NCI-H187 treated with DMSO at 0.1 percent for 48 hours (cell line): ENCODE data around the gene PRKG1.

Experiments used
- DNase-seq: peaks from one replicate; lab custom pipeline; 2025; lab: John Stamatoyannopoulos, UW

Gene PRKG1

GRCh38 chr10:51599647-51600046, 525.4 kb downstream of the PRKG1 start:
- no peak for DNase-seq

GRCh38 chr10:51602326-51602725, 528.0 kb downstream of the PRKG1 start:
- no peak for DNase-seq

GRCh38 chr10:51604579-51604978, 530.3 kb downstream of the PRKG1 start:
- DNase-seq: no peak

GRCh38 chr10:51606825-51607462, 532.7 kb downstream of the PRKG1 start:
- DNase-seq: no peak

DNA sequence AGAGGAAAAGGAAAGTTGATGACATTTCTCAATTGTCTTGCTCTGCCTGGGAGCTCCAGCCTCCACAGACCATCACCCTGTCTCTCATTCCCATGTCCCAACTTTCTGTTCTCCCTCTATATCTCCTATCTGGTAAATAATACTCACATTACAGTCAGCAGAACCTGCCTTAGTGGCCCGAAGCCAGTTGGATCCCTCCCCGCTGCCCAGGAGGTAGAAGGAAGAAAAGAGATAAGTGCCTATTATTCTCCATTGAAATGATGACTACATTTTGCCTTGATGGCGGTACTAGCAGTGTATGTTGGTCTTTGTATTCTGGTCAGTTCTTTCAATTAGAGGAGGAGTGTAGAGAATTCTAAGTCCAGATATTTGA, 533.2 kb downstream of the PRKG1 start:
- DNase-seq: no peak

GRCh38 chr10:51608211-51608610, 533.9 kb downstream of the PRKG1 start:
- no peak for DNase-seq

- DNase-seq: no peak
These were observed 541.5 kb downstream of the PRKG1 start for GRCh38 chr10:51615764-51616298.

GRCh38 chr10:51617576-51618235, 543.4 kb downstream of the PRKG1 start:
- DNase-seq: no peak

GRCh38 chr10:51619365-51619764, 545.1 kb downstream of the PRKG1 start:
- DNase-seq: no peak

DNA sequence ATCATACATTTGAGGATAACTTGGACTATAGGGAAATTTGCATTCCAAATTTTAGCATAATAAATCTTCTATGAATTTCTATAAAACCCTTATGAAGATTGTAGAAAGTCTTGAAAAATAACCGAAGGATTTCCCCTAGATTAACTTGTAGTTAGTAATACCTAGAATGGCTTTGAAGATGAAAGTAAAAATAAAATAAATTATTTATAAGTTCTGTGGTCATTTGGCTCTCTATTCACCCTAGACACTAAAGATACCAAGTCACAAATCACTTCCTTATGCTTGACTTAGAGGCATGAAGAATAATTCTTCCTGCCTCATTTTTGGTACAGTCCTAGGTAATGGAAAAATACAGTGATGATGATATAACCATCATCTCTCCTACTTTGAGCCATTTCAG, 545.8 kb downstream of the PRKG1 start:
- DNase-seq: no peak

GRCh38 chr10:51624013-51624412, 549.7 kb downstream of the PRKG1 start:
- no peak for DNase-seq

- no peak for DNase-seq
These were observed 555.8 kb downstream of the PRKG1 start for GRCh38 chr10:51629934-51630639.

DNA sequence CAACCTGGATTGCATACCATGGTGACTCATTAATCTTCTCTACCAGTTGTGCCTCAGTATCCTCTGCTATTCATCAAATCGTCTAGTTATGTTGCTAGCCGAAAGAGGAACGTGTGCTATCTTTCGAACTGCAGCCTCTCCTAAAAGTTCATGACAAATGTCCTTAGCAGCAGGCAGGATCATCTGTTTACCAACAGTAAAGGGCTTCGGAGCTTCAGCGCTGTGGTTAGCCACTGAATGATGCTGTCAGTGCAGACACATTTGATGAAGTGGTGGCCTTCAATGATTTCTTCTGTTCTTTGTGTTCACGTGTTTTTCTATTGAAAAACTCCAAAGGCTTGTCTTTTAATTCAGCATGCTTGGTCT, 556.3 kb downstream of the PRKG1 start:
- DNase-seq: no peak

DNA sequence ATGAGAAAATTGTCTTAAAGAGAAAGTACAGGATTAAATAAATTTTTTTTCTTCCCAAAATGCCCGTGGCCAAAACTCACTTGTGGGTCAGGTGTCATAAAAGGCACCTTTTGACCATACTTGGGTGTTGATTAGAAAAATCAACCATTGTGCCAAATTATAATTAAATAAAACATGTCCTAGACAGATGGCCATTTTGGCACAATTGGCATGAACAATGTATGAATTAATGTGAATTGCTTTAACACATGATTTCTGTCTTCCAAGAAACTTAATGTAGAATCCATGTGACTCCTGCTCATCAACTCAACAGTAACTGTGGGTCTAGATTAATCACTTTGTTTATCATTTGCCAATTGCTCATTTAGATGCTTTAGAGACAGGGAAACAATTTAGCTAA, 561.1 kb downstream of the PRKG1 start:
- no peak for DNase-seq

DNA sequence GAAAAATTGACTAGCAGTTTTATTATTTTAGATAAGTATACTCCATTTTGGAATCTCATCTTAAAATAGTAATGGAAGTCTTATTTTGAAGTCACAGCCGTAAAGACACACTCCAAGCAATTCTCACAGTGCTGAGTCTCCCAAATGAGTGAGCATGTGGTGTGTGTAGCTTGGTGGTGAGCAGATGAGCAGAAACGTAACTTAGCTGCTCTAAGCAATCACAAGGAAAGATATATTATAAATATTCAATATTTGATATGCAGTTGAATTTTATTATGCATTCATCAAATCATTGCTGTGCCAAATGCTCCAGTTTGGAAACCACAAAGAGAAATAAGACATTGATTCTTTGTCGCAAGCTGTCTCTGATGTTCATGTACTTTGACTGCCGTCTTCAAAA, 563.9 kb downstream of the PRKG1 start:
- DNase-seq: no peak

DNA sequence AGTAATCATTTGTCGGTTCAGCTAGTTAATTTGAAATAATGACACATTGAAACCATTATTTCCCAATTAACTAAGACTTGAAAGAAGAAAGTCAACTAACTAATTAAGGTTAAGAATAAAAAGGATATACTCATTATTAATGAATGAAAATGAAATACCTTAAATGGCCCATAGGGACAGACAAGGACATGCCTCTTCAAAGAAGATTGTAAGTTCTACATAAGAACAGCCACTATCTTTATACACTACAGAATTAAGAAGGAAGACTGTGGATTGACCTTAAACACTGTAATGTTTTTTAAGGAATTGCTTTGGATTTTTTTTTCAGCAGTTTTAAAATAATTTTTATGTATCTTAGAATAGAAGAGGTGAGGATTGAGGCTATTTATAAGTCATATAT, 564.5 kb downstream of the PRKG1 start:
- DNase-seq: no peak

DNA sequence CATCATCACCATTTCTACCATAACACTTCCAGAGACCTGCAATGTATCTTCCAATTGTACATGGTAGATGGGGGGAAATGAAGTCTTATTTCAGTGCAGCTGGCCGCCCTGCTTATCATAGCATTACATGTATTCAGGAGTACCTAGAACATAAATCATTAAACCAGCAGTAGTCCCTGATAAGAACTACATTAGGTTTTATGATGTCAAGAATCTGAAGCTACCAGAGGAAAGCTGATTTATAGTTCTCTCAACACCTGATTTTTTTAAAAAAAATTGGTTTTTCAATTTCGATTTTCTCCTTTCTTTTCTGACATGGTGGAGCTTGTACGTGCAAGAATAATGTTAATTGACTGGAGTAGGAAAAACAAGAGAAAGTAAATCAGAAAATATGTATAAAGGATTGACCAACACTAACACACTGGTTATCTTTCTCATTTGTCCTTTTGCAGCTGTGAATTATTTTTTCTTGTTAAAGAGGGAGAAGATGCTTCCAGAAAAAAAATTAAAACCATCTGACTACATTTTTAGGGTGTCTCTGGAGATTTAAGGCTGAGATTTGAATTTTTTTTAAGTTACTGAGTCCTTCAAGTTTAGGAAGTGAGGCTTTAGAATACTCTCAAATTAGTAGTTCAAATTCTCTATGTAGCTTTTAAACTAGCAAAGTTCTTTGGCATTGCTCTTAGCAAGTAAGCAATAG, 566.0 kb downstream of the PRKG1 start:
- no peak for DNase-seq

DNA sequence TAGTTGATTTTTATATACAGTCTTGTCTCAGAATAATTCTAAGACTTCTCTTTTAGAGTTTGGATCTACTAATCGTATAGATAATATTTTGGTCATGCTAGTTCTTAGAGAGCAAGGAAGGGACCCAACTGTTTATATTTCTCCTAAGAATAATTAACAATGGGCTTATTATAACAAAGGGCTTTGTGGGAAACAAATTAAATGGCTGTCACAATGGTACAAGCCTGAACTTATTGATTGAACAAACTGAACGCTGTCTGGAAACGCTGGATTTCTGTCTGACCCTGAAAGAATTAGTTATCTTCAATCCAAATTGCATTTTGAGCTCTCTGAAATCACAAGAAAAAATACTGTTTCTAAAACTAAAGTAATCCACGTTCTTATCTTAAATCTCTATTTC, 568.3 kb downstream of the PRKG1 start:
- no peak for DNase-seq

DNA sequence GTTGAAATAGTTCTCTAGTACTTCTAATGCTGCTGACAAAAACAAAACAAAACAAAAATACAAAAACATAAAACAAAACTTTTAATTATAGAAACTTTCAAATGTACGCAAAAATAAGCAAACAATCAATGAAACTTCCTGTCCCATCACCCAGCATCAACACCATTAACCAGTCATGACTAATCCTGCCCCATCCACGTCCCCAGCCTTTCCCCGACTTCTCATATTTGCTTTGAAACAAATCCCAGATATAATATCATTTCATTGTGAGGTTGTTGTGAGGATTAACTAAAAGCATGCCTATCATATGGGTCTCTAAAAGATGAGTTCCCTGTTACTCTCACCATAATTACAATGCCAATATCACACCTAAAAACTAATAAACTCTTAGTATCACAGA, 569.4 kb downstream of the PRKG1 start:
- no peak for DNase-seq

- no peak for DNase-seq
These were observed 574.8 kb downstream of the PRKG1 start for GRCh38 chr10:51649064-51649463.

GRCh38 chr10:51651063-51651462, 576.8 kb downstream of the PRKG1 start:
- no peak for DNase-seq

DNA sequence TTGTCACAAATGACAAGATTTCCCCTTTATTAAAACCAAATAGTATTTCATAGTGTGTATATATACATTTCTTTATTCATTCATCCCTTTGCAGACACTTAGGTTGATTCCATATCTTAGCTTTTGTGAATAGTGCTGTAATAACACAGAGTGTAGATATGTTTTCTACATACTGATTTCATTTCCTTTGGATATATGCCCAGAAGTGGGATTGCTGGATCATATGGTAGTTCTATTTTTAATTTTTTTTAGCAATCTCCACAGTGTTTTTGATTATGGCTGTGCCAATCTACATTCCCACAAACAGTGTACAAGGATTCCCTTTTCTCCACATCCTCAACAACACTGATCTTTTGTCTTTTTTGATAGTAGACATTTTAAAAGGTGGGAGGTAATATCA, 578.7 kb downstream of the PRKG1 start:
- no peak for DNase-seq

- DNase-seq: no peak
These were observed 580.6 kb downstream of the PRKG1 start for GRCh38 chr10:51654918-51655317.
